Ishikawa (cell line): ENCODE measurements around the gene OLFML2B.

ENCODE experiments used
- CEBPB ChIP-seq: IDR thresholded peaks from 2 replicates; pipeline ENCODE4 v1.6.1; 2012
- CREB1 ChIP-seq: IDR thresholded peaks from 2 replicates; pipeline ENCODE4 v1.6.1; 2012; ENCODE audit warnings: low read depth
- EGR1 ChIP-seq: IDR thresholded peaks from 2 replicates; pipeline ENCODE4 v1.6.1; 2012
- EP300 ChIP-seq: IDR thresholded peaks from 2 replicates; pipeline ENCODE4 v1.6.1; 2012; ENCODE audit warnings: borderline replicate concordance
- FOXM1 ChIP-seq: IDR thresholded peaks from 2 replicates; pipeline ENCODE4 v1.6.1; 2012; ENCODE audit warnings: low read depth, borderline replicate concordance
- NFIC ChIP-seq: IDR thresholded peaks from 2 replicates; pipeline ENCODE4 v1.6.1; 2012
- RAD21 ChIP-seq: IDR thresholded peaks from 2 replicates; pipeline ENCODE4 v1.6.1; 2012; ENCODE audit warnings: low read depth
- TAF1 ChIP-seq: IDR thresholded peaks from 2 replicates; pipeline ENCODE4 v1.6.1; 2012; ENCODE audit warnings: low read depth, mild to moderate bottlenecking
- TCF12 ChIP-seq: IDR thresholded peaks from 2 replicates; pipeline ENCODE4 v1.6.1; 2012; ENCODE audit warnings: low read depth
- TEAD4 ChIP-seq: IDR thresholded peaks from 2 replicates; pipeline ENCODE4 v1.6.1; 2012
- YY1 ChIP-seq: IDR thresholded peaks from 2 replicates; pipeline ENCODE4 v1.6.1; 2012; ENCODE audit warnings: low read depth
- ZBTB7A ChIP-seq: IDR thresholded peaks from 2 replicates; pipeline ENCODE4 v1.6.1; 2012; ENCODE audit warnings: low read depth
- TF ChIP-seq, protein P1 (sequence below): IDR thresholded peaks from 2 replicates; pipeline ENCODE4 v1.6.1; 2012; ENCODE audit warnings: low read depth, mild to moderate bottlenecking
- TF ChIP-seq, protein P2 (sequence below): IDR thresholded peaks from 2 replicates; pipeline ENCODE4 v1.6.1; 2012
- TF ChIP-seq, protein P3 (sequence below): IDR thresholded peaks from 2 replicates; pipeline ENCODE4 v1.6.1; 2012

Gene OLFML2B

DNA sequence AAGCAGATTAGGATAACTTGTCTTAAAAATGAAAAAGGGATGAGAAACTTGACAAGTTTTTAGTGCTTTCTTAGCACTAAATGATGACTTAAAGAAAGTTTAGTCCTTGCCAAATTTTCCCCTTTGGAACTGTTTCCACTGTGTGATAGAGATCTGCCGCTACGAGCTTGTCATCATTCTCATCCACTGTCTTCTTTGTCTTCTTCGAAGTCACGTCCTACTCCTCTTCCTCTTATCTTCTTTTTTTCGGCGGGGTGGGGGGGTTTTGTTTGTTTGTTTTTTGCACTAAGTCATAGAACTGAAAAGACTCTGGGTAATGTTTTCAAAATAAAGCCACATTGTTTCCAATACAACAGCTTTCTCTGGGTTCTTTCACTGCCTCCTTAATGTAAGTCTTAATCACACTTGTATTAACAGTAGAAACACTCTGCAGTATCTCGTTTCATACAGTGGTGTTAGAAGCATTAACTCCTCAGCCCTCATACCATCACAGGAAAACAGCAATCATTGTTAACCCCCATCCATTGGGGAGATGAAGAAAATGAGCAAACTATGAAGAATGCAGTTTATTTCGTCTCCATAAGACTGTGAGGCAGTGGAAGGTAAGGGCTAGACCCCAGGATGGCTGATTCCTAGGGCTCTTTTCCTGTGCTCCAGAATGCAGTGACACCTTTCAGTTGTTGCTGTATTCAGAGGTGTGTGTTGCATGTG is 81.8 kb downstream of the OLFML2B start:
- TF ChIP-seq CREB1 (no peak), ZBTB7A (no peak), FOXM1 (no peak), NFIC (no peak), CEBPB (no peak), EGR1 (no peak), TAF1 (no peak), RAD21 (no peak), YY1 (no peak), EP300 (no peak), TCF12 (no peak), TEAD4 (no peak)
- TF ChIP-seq, protein P1, sequence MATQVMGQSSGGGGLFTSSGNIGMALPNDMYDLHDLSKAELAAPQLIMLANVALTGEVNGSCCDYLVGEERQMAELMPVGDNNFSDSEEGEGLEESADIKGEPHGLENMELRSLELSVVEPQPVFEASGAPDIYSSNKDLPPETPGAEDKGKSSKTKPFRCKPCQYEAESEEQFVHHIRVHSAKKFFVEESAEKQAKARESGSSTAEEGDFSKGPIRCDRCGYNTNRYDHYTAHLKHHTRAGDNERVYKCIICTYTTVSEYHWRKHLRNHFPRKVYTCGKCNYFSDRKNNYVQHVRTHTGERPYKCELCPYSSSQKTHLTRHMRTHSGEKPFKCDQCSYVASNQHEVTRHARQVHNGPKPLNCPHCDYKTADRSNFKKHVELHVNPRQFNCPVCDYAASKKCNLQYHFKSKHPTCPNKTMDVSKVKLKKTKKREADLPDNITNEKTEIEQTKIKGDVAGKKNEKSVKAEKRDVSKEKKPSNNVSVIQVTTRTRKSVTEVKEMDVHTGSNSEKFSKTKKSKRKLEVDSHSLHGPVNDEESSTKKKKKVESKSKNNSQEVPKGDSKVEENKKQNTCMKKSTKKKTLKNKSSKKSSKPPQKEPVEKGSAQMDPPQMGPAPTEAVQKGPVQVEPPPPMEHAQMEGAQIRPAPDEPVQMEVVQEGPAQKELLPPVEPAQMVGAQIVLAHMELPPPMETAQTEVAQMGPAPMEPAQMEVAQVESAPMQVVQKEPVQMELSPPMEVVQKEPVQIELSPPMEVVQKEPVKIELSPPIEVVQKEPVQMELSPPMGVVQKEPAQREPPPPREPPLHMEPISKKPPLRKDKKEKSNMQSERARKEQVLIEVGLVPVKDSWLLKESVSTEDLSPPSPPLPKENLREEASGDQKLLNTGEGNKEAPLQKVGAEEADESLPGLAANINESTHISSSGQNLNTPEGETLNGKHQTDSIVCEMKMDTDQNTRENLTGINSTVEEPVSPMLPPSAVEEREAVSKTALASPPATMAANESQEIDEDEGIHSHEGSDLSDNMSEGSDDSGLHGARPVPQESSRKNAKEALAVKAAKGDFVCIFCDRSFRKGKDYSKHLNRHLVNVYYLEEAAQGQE = no peak
- TF ChIP-seq, protein P2, sequence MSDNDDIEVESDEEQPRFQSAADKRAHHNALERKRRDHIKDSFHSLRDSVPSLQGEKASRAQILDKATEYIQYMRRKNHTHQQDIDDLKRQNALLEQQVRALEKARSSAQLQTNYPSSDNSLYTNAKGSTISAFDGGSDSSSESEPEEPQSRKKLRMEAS = no peak
- TF ChIP-seq, protein P3, sequence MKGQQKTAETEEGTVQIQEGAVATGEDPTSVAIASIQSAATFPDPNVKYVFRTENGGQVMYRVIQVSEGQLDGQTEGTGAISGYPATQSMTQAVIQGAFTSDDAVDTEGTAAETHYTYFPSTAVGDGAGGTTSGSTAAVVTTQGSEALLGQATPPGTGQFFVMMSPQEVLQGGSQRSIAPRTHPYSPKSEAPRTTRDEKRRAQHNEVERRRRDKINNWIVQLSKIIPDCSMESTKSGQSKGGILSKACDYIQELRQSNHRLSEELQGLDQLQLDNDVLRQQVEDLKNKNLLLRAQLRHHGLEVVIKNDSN = no peak

DNA sequence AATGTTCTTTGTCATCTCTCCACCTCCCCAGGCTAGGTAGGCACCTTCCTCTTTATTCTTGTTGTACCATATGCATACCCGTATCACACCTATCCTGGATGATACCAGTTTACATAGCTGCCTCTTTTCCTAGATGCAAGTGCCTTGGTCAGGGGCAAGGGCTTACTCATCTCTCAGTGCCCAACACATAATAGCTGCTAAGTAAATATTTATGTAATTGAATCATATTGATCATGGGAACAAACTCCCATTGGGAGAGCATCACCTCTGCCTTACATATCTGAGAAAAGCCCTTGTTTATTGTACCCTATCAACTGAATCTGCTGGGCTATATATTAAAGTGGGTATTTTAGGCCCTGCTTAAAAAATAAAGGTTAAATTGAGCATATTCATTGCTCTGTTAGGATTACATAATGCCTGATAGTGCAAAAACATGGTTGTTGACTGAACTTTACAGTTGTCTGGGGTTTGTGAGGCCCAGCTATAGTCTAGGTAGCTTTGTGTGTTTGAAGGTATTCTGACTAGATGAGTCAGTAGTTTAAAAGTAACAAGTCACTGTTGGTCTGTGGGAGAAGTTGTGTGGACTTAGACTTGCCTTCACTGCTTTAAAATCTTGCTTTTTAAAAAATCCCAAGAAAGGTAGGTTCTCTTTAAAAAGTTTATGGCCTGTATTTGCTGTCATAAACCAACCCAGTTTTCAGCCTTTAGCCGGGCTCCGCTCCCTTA is 82.6 kb downstream of the OLFML2B start:
- TF ChIP-seq FOXM1 (no peak), CREB1 (no peak), NFIC (no peak), TEAD4 (no peak), EP300 (no peak), RAD21 (no peak), TCF12 (no peak), EGR1 (no peak), ZBTB7A (no peak), YY1 (no peak), CEBPB (no peak), TAF1 (no peak)
- TF ChIP-seq, protein P1 = no peak
- TF ChIP-seq, protein P3 = no peak

DNA sequence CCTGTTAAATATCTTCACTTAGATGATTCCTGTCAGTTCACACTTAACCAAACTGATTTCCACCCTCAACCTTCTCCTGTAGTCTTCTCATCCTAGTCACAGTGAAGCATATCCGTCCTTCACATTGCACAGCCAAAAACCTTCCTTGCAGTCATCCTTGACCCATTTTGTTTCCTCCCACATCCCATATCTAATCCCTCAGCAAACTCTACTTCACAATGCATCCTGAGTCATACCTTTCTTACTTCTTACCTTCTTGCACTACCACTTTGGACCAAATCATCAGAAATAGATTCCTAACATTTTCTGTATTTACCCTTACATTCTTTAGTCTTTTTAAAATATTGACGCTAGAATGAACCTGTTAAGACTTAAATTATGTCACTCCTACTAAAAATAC is 86.9 kb downstream of the OLFML2B start:
- TF ChIP-seq TAF1 = no peak
- TF ChIP-seq, protein P1 = no peak
- TF ChIP-seq CREB1 = no peak
- TF ChIP-seq FOXM1 = no peak
- TF ChIP-seq YY1 = no peak
- TF ChIP-seq, protein P3 = no peak
- TF ChIP-seq, protein P2 = no peak
- TF ChIP-seq ZBTB7A = no peak
- no peak for TF ChIP-seq TEAD4
- TF ChIP-seq EP300 = no peak
- TF ChIP-seq CEBPB = no peak
- no peak for TF ChIP-seq TCF12
- no peak for TF ChIP-seq EGR1
- TF ChIP-seq NFIC = no peak
- TF ChIP-seq RAD21 = no peak
